22Rv1 (cell line): Measurements from ENCODE around the gene NUTM1.

ENCODE experiments used
- ZFX ChIP-seq: fragments of 450-650 bp; IDR thresholded peaks from 2 replicates; pipeline ENCODE4 v1.6.1; 2017; ENCODE audit warnings: antibody characterized with exemption, borderline replicate concordance
- TF ChIP-seq, protein P1 (sequence below): fragments of 450-650 bp; IDR thresholded peaks from 2 replicates; pipeline ENCODE4 v1.5.1; 2017; ENCODE audit warnings: mild to moderate bottlenecking

GRCh38 chr15:34325368-34325767 lies 17.7 kb upstream of the NUTM1 start:
- TF ChIP-seq, protein P1, sequence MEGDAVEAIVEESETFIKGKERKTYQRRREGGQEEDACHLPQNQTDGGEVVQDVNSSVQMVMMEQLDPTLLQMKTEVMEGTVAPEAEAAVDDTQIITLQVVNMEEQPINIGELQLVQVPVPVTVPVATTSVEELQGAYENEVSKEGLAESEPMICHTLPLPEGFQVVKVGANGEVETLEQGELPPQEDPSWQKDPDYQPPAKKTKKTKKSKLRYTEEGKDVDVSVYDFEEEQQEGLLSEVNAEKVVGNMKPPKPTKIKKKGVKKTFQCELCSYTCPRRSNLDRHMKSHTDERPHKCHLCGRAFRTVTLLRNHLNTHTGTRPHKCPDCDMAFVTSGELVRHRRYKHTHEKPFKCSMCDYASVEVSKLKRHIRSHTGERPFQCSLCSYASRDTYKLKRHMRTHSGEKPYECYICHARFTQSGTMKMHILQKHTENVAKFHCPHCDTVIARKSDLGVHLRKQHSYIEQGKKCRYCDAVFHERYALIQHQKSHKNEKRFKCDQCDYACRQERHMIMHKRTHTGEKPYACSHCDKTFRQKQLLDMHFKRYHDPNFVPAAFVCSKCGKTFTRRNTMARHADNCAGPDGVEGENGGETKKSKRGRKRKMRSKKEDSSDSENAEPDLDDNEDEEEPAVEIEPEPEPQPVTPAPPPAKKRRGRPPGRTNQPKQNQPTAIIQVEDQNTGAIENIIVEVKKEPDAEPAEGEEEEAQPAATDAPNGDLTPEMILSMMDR: no peak
- no peak for TF ChIP-seq ZFX
